Neural cell (in vitro differentiated cells): ENCODE results near the gene FAM227B. TPM values are rescaled to one million over a fixed set of nuclear protein-coding genes. Genes with fewer than 3 reads are reported as not detected.

ENCODE experiments used
- H2AFZ ChIP-seq: fragments of 200-600, 300-800 bp; sonication (generic), shearing (Covaris generic); 2 replicates; pipeline ENCODE4 v1.6.0; 2014; ENCODE audit warnings: low read depth, mild to moderate bottlenecking, antibody characterized with exemption, low read length, moderate library complexity
- H3F3A ChIP-seq: fragments of 200-600 bp; shearing (Covaris generic); 2 replicates; pipeline ENCODE4 v1.6.1; 2016; ENCODE audit warnings: mild to moderate bottlenecking, moderate library complexity, mixed read lengths, antibody characterized with exemption, low read length; ENCODE audit not compliant: insufficient read depth, poor library complexity, severe bottlenecking
- H3K27ac ChIP-seq: fragments of 200-600, 300-800 bp; sonication (generic), shearing (Covaris generic); 2 replicates; pipeline ENCODE4 v1.5.1; 2014; ENCODE audit warnings: mild to moderate bottlenecking, low read length, moderate library complexity
- H3K27me3 ChIP-seq: fragments of 300-800, 200-600 bp; sonication (generic), shearing (Covaris generic); 2 replicates; pipeline ENCODE4 v1.6.0; 2014; ENCODE audit warnings: mild to moderate bottlenecking, low read depth, low read length, moderate library complexity; ENCODE audit not compliant: insufficient read depth
- H3K36me3 ChIP-seq: fragments of 300-800, 200-600 bp; sonication (generic), shearing (Covaris generic); 2 replicates; pipeline ENCODE4 v1.5.1; 2014; ENCODE audit warnings: mild to moderate bottlenecking, antibody characterized with exemption, low read length, moderate library complexity; ENCODE audit not compliant: insufficient read depth
- H3K4me2 ChIP-seq: fragments of 300-800, 200-600 bp; sonication (generic), shearing (Covaris generic); 2 replicates; pipeline ENCODE4 v1.6.0; 2014; ENCODE audit warnings: mild to moderate bottlenecking, low read length
- H3K4me3 ChIP-seq: fragments of 300-800, 200-600 bp; sonication (generic), shearing (Covaris generic); 2 replicates; pipeline ENCODE4 v1.5.1; 2014; ENCODE audit warnings: mild to moderate bottlenecking, low read length, moderate library complexity
- H3K79me2 ChIP-seq: fragments of 200-600 bp; shearing (Covaris generic); replicated peaks from 2 replicates; pipeline ENCODE4 v1.6.0; 2014; ENCODE audit warnings: mild to moderate bottlenecking, low read length, moderate library complexity; ENCODE audit not compliant: insufficient read depth
- H3K9ac ChIP-seq: fragments of 300-800, 200-600 bp; sonication (generic), shearing (Covaris generic); 2 replicates; pipeline ENCODE4 v1.6.1; 2016; ENCODE audit warnings: mild to moderate bottlenecking, low read length, mixed read lengths
- H3K9me2 ChIP-seq: fragments of 200-600 bp; shearing (Covaris generic); 2 replicates; pipeline ENCODE4 v1.6.1; 2016; ENCODE audit warnings: mild to moderate bottlenecking, low read length, mixed read lengths; ENCODE audit not compliant: insufficient read depth
- H3K9me3 ChIP-seq: fragments of 200-600, 300-800 bp; sonication (generic), shearing (Covaris generic); 2 replicates; pipeline ENCODE4 v1.6.1; 2016; ENCODE audit warnings: mild to moderate bottlenecking, mixed run types, low read length, moderate library complexity, mixed read lengths
- H4K20me1 ChIP-seq: fragments of 200-600 bp; shearing (Covaris generic); 2 replicates; pipeline ENCODE4 v1.6.1; 2016; ENCODE audit warnings: mild to moderate bottlenecking, mixed run types; ENCODE audit not compliant: insufficient read depth
- CTCF ChIP-seq: fragments of 450-650 bp; IDR thresholded peaks from 2 replicates; pipeline ENCODE4 v1.5.1; 2014; ENCODE audit warnings: antibody characterized with exemption, mild to moderate bottlenecking, moderate library complexity; ENCODE audit not compliant: poor library complexity, severe bottlenecking
- EP300 ChIP-seq: fragments of 450-650 bp; conservative IDR thresholded peaks from 2 replicates; pipeline ENCODE4 v1.6.1; 2014; ENCODE audit warnings: antibody characterized with exemption, mild to moderate bottlenecking, moderate library complexity; ENCODE audit not compliant: poor library complexity, severe bottlenecking
- EZH2 ChIP-seq: fragments of 200-600, 300-800 bp; shearing (Covaris generic), sonication (generic); IDR thresholded peaks from 2 replicates; pipeline ENCODE4 v1.6.1; 2014; ENCODE audit warnings: antibody characterized with exemption, low read length, borderline replicate concordance, mild to moderate bottlenecking; ENCODE audit not compliant: insufficient read depth, poor library complexity, severe bottlenecking
- MXI1 ChIP-seq: fragments of 450-650 bp; conservative IDR thresholded peaks from 2 replicates; pipeline ENCODE4 v1.6.1; 2014; ENCODE audit warnings: antibody characterized with exemption, mild to moderate bottlenecking; ENCODE audit not compliant: poor library complexity, severe bottlenecking
- POLR2AphosphoS5 ChIP-seq: IDR thresholded peaks from 2 replicates; pipeline ENCODE4 v1.6.1; 2012
- RAD21 ChIP-seq: fragments of 450-650 bp; conservative IDR thresholded peaks from 2 replicates; pipeline ENCODE4 v1.6.1; 2014; ENCODE audit warnings: antibody characterized with exemption, mild to moderate bottlenecking, moderate library complexity
- SMC3 ChIP-seq: fragments of 450-650 bp; conservative IDR thresholded peaks from 2 replicates; pipeline ENCODE4 v1.6.1; 2014; ENCODE audit warnings: antibody characterized with exemption, mild to moderate bottlenecking, moderate library complexity; ENCODE audit not compliant: poor library complexity
- TAF1 ChIP-seq: IDR thresholded peaks from 2 replicates; pipeline ENCODE4 v1.6.1; 2012; ENCODE audit warnings: low read depth
- polyA plus RNA-seq: library from polyadenylated mRNA; depleted of rRNA; stranded (reverse); fragments of >200 nt; gene quantifications from 2 replicates; pipeline ENCODE4 v1.2.3, GENCODE V29; 2014
- TF ChIP-seq, protein P1 (sequence below): IDR thresholded peaks from 2 replicates; pipeline ENCODE4 v1.6.1; 2012; ENCODE audit warnings: borderline replicate concordance

FAM227B gene
- polyA plus RNA-seq, 1 donor from 2014 or later = 0.88 TPM

DNA sequence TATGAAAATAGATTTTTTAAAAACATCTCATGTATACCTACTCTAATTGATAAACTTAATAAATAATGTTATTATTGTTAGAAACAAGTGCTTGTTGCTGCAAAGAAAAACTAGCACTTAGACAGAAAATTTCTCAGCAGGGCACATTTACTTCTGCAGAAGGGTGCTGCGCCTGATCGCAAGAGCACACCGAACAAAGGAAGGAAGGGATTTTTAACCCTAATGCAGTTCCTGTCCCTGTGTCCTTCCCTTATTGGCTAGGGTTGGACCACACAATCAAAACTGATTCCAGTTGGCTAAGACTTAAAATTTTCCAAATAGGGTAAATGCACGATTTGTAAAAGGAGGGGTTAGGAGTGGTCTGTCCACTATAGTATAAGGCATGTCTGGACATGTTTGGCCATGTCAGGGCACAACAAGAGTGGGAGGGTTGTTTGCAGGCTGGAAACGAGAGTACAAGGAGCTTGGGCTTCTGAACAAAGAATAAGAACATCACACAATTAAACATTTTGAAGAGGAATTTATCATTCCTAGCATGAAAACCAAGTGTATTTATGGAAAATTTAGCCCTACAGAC, 4.9 kb upstream of the FAM227B start:
- Histone ChIP-seq H3F3A (no peaks in the 10 kb centered on the region), H3K4me3 (no peak overlapping the region), H2AFZ (no peak overlapping the region), H3K27me3 (no peaks in the 10 kb centered on the region), H3K79me2 (peaks cover 31% of the 10 kb centered on the region), H3K9ac (no peak overlapping the region), H3K4me2 (no peak overlapping the region), H4K20me1 (no peaks in the 10 kb centered on the region), H3K36me3 (no peaks in the 10 kb centered on the region), H3K27ac (no peak overlapping the region), H3K9me3 (no peaks in the 10 kb centered on the region), H3K9me2 (no peaks in the 10 kb centered on the region)
- TF ChIP-seq SMC3 = no peak
- no peak for TF ChIP-seq EP300
- TF ChIP-seq, protein P1, sequence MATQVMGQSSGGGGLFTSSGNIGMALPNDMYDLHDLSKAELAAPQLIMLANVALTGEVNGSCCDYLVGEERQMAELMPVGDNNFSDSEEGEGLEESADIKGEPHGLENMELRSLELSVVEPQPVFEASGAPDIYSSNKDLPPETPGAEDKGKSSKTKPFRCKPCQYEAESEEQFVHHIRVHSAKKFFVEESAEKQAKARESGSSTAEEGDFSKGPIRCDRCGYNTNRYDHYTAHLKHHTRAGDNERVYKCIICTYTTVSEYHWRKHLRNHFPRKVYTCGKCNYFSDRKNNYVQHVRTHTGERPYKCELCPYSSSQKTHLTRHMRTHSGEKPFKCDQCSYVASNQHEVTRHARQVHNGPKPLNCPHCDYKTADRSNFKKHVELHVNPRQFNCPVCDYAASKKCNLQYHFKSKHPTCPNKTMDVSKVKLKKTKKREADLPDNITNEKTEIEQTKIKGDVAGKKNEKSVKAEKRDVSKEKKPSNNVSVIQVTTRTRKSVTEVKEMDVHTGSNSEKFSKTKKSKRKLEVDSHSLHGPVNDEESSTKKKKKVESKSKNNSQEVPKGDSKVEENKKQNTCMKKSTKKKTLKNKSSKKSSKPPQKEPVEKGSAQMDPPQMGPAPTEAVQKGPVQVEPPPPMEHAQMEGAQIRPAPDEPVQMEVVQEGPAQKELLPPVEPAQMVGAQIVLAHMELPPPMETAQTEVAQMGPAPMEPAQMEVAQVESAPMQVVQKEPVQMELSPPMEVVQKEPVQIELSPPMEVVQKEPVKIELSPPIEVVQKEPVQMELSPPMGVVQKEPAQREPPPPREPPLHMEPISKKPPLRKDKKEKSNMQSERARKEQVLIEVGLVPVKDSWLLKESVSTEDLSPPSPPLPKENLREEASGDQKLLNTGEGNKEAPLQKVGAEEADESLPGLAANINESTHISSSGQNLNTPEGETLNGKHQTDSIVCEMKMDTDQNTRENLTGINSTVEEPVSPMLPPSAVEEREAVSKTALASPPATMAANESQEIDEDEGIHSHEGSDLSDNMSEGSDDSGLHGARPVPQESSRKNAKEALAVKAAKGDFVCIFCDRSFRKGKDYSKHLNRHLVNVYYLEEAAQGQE = no peak
- TF ChIP-seq CTCF = no peak
- no peak for TF ChIP-seq RAD21
- no peak for TF ChIP-seq EZH2
- no peak for TF ChIP-seq TAF1
- TF ChIP-seq MXI1 = no peak
- no peak for TF ChIP-seq POLR2AphosphoS5

- Histone ChIP-seq H3K27me3 (no peaks in the 10 kb centered on the region), H3K27ac (no peak overlapping the region), H3F3A (no peaks in the 10 kb centered on the region), H2AFZ (no peak overlapping the region), H3K36me3 (no peaks in the 10 kb centered on the region), H4K20me1 (no peaks in the 10 kb centered on the region), H3K9me3 (no peaks in the 10 kb centered on the region), H3K4me2 (no peak overlapping the region), H3K79me2 (peaks cover 31% of the 10 kb centered on the region), H3K9ac (no peak overlapping the region), H3K4me3 (no peak overlapping the region), H3K9me2 (no peaks in the 10 kb centered on the region)
- TF ChIP-seq, protein P1 = no peak
Observed at GRCh38 chr15:49624056-49624455, 3.4 kb upstream of the FAM227B start.
